Testis (tissue), 2 donors: ENCODE measurements around the gene TRIP12.

Source experiments
- POLR2A ChIP-seq: fragments of 450-650 bp; IDR thresholded peaks from one replicate; pipeline ENCODE4 v1.6.1; 2017; ENCODE audit warnings: antibody characterized with exemption, mild to moderate bottlenecking, moderate library complexity
- TF ChIP-seq, protein P1 (sequence below), 3 experiments: fragments of 450-650 bp in 2 of 3; fragments of 200-600 bp in 1 of 3; sonication (generic) in 1 of 3; IDR thresholded peaks; one replicate each; pipeline ENCODE4 v1.5.1; 2016 to 2019; ENCODE audit warnings: antibody characterized with exemption in 3 of 3, mild to moderate bottlenecking in 2 of 3, moderate library complexity in 1 of 3

DNA sequence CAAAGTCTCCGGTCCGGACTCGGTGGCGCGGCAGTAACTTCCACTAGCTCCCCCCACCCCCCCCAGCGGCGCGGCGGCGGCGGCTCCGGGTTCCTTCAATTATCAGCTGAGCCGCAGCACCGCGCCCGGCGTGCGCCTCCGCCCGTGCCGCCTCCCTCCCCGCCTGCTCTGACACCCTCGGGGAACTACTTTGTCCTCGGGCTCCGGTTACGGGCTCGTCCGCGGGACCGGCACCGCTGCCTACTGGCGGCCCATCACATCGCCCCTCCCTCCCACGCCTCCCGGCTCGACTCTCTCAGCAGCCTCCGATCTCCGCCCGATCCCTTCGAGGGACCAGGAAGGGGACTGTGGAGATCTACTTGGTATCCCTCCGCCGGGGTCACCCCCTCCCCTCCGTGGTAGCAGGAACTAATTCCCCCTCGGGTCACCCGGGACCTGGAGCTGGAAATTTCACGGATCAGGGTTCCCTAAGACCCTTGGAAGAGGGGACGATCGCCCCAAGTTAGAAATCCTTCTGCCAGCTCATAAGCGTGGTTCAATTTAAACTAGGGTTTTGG, at the start of gene TRIP12:
- TF ChIP-seq, protein P1, sequence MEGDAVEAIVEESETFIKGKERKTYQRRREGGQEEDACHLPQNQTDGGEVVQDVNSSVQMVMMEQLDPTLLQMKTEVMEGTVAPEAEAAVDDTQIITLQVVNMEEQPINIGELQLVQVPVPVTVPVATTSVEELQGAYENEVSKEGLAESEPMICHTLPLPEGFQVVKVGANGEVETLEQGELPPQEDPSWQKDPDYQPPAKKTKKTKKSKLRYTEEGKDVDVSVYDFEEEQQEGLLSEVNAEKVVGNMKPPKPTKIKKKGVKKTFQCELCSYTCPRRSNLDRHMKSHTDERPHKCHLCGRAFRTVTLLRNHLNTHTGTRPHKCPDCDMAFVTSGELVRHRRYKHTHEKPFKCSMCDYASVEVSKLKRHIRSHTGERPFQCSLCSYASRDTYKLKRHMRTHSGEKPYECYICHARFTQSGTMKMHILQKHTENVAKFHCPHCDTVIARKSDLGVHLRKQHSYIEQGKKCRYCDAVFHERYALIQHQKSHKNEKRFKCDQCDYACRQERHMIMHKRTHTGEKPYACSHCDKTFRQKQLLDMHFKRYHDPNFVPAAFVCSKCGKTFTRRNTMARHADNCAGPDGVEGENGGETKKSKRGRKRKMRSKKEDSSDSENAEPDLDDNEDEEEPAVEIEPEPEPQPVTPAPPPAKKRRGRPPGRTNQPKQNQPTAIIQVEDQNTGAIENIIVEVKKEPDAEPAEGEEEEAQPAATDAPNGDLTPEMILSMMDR (IDR thresholded peaks at IDR 0.05), result no peak
- TF ChIP-seq POLR2A, result no peak
